HepG2 (cell line): ENCODE results near the gene KIF1B. TPM values are rescaled to one million over a fixed set of nuclear protein-coding genes. Genes with fewer than 3 reads are reported as not detected.

ENCODE experiments used
- ATAC-seq: fragments of 200-7000 bp; cut with Tn5 transposase; 3 replicates; pipeline ENCODE4 v1.9.1; 2020; ENCODE audit warnings: mild to moderate bottlenecking, moderate library complexity
- BruUV-seq: library from RNA; stranded (reverse); fragments of 400-500 nt; replicated peaks from 2 replicates; lab custom pipeline; 2021; lab: Mats Ljungman, UMichigan
- CTCF ChIA-PET: fragments of 300-600 bp; formaldehyde crosslinking; extraction: SDS; loops from one replicate; lab custom pipeline; 2021; ENCODE audit warnings: low total read pairs, inconsistent platforms, low intra/inter-chr PET ratio; lab: Yijun Ruan, JAX
- POLR2A ChIA-PET: fragments of 350-600 bp; sonication (Branson Sonifier 250); formaldehyde crosslinking; loops from one replicate; lab custom pipeline; 2020; ENCODE audit warnings: antibody characterized with exemption, inconsistent platforms; lab: Yijun Ruan, JAX
- DNase-seq: peaks from one replicate; pipeline ENCODE4 v3.0.0-alpha.2; 2015; ENCODE audit warnings: low spot score
- FAIRE-seq: peaks from 3 replicates; lab custom pipeline; 2011; peaks lifted over from hg19 to GRCh38; lab: Jason Lieb, UNC
- H2AFZ ChIP-seq: one replicate; pipeline ENCODE4 v1.6.1; 2011; ENCODE audit warnings: low read length, inconsistent platforms
- H3K27ac ChIP-seq: fragments of 300-600 bp; 3 replicates; pipeline ENCODE4 v1.8.0; 2011; ENCODE audit warnings: mixed run types, mild to moderate bottlenecking, mixed read lengths, low read length, inconsistent platforms; ENCODE audit not compliant: insufficient read depth; ENCODE audit errors: extremely low read length
- H3K27me3 ChIP-seq, 2 experiments: fragments of 200-600 bp in 1 of 2; 2 replicates in 1 of 2; 3 replicates in 1 of 2; pipeline versions ENCODE4 v1.6.0 to v1.8.0; 2011; ENCODE audit warnings: low read length in 2 of 2, mild to moderate bottlenecking in 2 of 2, moderate library complexity in 2 of 2, inconsistent platforms in 1 of 2; ENCODE audit not compliant: insufficient read depth in 2 of 2, control insufficient read depth in 1 of 2
- H3K36me3 ChIP-seq, 2 experiments: fragments of 200-600 bp in 1 of 2; replicated peaks in 1 of 2; 2 replicates in 1 of 2; 3 replicates in 1 of 2; pipeline versions ENCODE4 v1.5.1 to v1.8.0; 2011; ENCODE audit warnings: low read length in 2 of 2, inconsistent platforms in 1 of 2; ENCODE audit not compliant: insufficient read depth in 2 of 2, control insufficient read depth in 1 of 2
- H3K4me1 ChIP-seq: 2 replicates; pipeline ENCODE4 v1.5.1; 2012; ENCODE audit warnings: low read length, inconsistent platforms; ENCODE audit not compliant: insufficient read depth
- H3K4me2 ChIP-seq: 2 replicates; pipeline ENCODE4 v1.6.0; 2011; ENCODE audit warnings: low read depth, low read length, inconsistent platforms
- H3K4me3 ChIP-seq, 3 experiments: fragments of 200-600 bp in 1 of 3; sonication (generic), shearing (Covaris generic) in 1 of 3; replicated peaks in 1 of 3; 2 replicates each; pipeline ENCODE4 v1.5.1; 2011 to 2016; ENCODE audit warnings: low read length in 3 of 3, inconsistent platforms in 2 of 3, low read depth in 2 of 3, mild to moderate bottlenecking in 2 of 3, control low read depth in 1 of 3, mixed read lengths in 1 of 3; ENCODE audit not compliant: insufficient read depth in 1 of 3
- H3K79me2 ChIP-seq: one replicate; pipeline ENCODE4 v1.6.1; 2011; ENCODE audit warnings: low read length, inconsistent platforms; ENCODE audit not compliant: insufficient read depth
- H3K9ac ChIP-seq: 2 replicates; pipeline ENCODE4 v1.6.0; 2011; ENCODE audit warnings: mild to moderate bottlenecking, low read depth, low read length, inconsistent platforms; ENCODE audit not compliant: insufficient read depth
- H3K9me3 ChIP-seq: 2 replicates; pipeline ENCODE4 v1.5.1; 2012; ENCODE audit warnings: mild to moderate bottlenecking, low read length
- H4K20me1 ChIP-seq: 2 replicates; pipeline ENCODE4 v1.6.0; 2011; ENCODE audit warnings: inconsistent platforms, mild to moderate bottlenecking, low read length, moderate library complexity; ENCODE audit not compliant: insufficient read depth
- AHR ChIP-seq: IDR thresholded peaks from 2 replicates; pipeline ENCODE4 v1.6.1; 2018; ENCODE audit warnings: missing genetic modification reagents, missing compliant biosample characterization
- ARID4A ChIP-seq: sonication (generic); formaldehyde crosslinking; IDR thresholded peaks from 2 replicates; pipeline ENCODE4 v1.5.0; 2020; ENCODE audit warnings: mild to moderate bottlenecking, missing genetic modification reagents, borderline replicate concordance
- ARNT ChIP-seq: fragments of 450-650 bp; IDR thresholded peaks from 2 replicates; pipeline ENCODE4 v1.6.1; 2017
- CREB3 ChIP-seq: sonication (generic); formaldehyde crosslinking; IDR thresholded peaks from 2 replicates; pipeline ENCODE4 v1.5.0; 2020; ENCODE audit warnings: missing genetic modification reagents
- E2F5 ChIP-seq: sonication (generic); formaldehyde crosslinking; conservative IDR thresholded peaks from 2 replicates; pipeline ENCODE4 v1.4.0; 2020; ENCODE audit warnings: missing genetic modification reagents
- FOXP1 ChIP-seq, 2 experiments: fragments of 450-650 bp in 1 of 2; IDR thresholded peaks; 2 replicates each; pipeline ENCODE4 v1.6.1; 2017 to 2018; ENCODE audit warnings: antibody characterized with exemption in 1 of 2
- GRHL1 ChIP-seq: sonication (generic); formaldehyde crosslinking; conservative IDR thresholded peaks from 2 replicates; pipeline ENCODE4 v1.8.0; 2022; ENCODE audit warnings: missing genetic modification reagents
- PRPF4 ChIP-seq: fragments of 200-400 bp; formaldehyde crosslinking; IDR thresholded peaks from 2 replicates; pipeline ENCODE4 v1.6.1; 2016; ENCODE audit warnings: low read length, low read depth; ENCODE audit not compliant: poor library complexity, severe bottlenecking
- SIX4 ChIP-seq: sonication (generic); formaldehyde crosslinking; IDR thresholded peaks from 2 replicates; pipeline ENCODE4 v1.4.0; 2020; ENCODE audit warnings: missing genetic modification reagents
- STAT6 ChIP-seq: sonication (generic); formaldehyde crosslinking; IDR thresholded peaks from 2 replicates; pipeline ENCODE4 v1.4.0; 2020; ENCODE audit warnings: missing genetic modification reagents, mild to moderate bottlenecking, borderline replicate concordance
- ZFX ChIP-seq: sonication (generic); formaldehyde crosslinking; IDR thresholded peaks from 2 replicates; pipeline ENCODE4 v1.4.0; 2020; ENCODE audit warnings: mild to moderate bottlenecking, low read depth, missing genetic modification reagents, moderate library complexity
- ZNF552 ChIP-seq: sonication (generic); formaldehyde crosslinking; IDR thresholded peaks from 2 replicates; pipeline ENCODE4 v1.9.0; 2022; ENCODE audit warnings: missing genetic modification reagents, mild to moderate bottlenecking, borderline replicate concordance
- ZNF780A ChIP-seq: sonication (generic); formaldehyde crosslinking; IDR thresholded peaks from 2 replicates; pipeline ENCODE4 v1.8.0; 2022; ENCODE audit warnings: mild to moderate bottlenecking, missing genetic modification reagents, moderate library complexity
- WGBS: methylation state at CpG from one replicate; pipeline ENCODE4 v1.1.6; 2017; ENCODE audit warnings: low lambda C conversion rate; 5-methylcytosine and 5-hydroxymethylcytosine counted together
- in situ Hi-C: cut with HindIII; loops from 2 replicates; pipeline ENCODE4 v1.10.0; 2017; ENCODE audit warnings: low pct_unique_long_range_greater_than_20kb; ENCODE audit not compliant: extremely low pct_ligation_motif_present
- intact Hi-C: fragments of 100-400 bp; cut with micrococcal nuclease; formaldehyde crosslinking; loops from one replicate; pipeline ENCODE4 v1.10.0; 2022; ENCODE audit not compliant: unreplicated experiment
- polyA plus RNA-seq, 8 experiments: library from polyadenylated mRNA; depleted of rRNA in 3 of 8; stranded (reverse) in 7 of 8; unstranded in 1 of 8; fragments of >200 nt; fragmentation: Illumina TruSeq in 4 of 8; extraction: Trizol in 4 of 8; gene quantifications; 2 replicates each; pipeline versions ENCODE4 v1.2.1 to v1.2.3, GENCODE V29; 2011 to 2016; ENCODE audit warnings: low read depth in 4 of 8, missing spikeins in 1 of 8, mixed read lengths in 1 of 8; ENCODE audit not compliant: insufficient read depth in 1 of 8
- total RNA-seq, 5 experiments: library from RNA; depleted of rRNA; stranded (reverse); fragments of >200 nt; fragmentation: Illumina TruSeq; extraction: Trizol; gene quantifications; 2 replicates each; pipeline ENCODE4 v1.2.3, GENCODE V29; 2016; ENCODE audit warnings: low read depth in 1 of 5

KIF1B gene
- total and polyA plus RNA-seq, 2 of the 13 experiments (the other 11 are each of a cell fraction or from before 2014, with no cell fraction given), result 26.7 to 32.5 TPM

- TF ChIP-seq STAT6 (no peak), PRPF4 (no peak)
These were observed 114.3 kb downstream of the KIF1B start (continued) for GRCh38 chr1:10324627-10325026.

- in situ Hi-C loops, result no loop called here
- no peak overlapping the region for H2AFZ ChIP-seq
- intact Hi-C loops, result no loop called here
- ChIA-PET CTCF (no interaction called here), POLR2A (no interaction called here)
- H3K79me2 ChIP-seq, result no peaks in the 10 kb centered on the region
- H3K4me3 ChIP-seq, result no peak overlapping the region
- H3K4me1 ChIP-seq, result no peaks in the 10 kb centered on the region
- DNase-seq (no peak), FAIRE-seq (no peak), ATAC-seq (no peak)
- H3K36me3 ChIP-seq, result peaks cover 11 to 53% of the 10 kb centered on the region in 2 experiments
- no peaks in the 10 kb centered on the region for H4K20me1 ChIP-seq
- 80% methylated on average over 3 of the region's 3 CpGs for WGBS
- H3K4me2 ChIP-seq, result no peak overlapping the region
- no TSS peak for BruUV-seq
- no peaks in the 10 kb centered on the region for H3K27me3 ChIP-seq
- H3K27ac ChIP-seq, result no peak overlapping the region
- H3K9me3 ChIP-seq, result no peaks in the 10 kb centered on the region
- no peak overlapping the region for H3K9ac ChIP-seq
- TF ChIP-seq SIX4 (CRISPR knock-in tag) (no peak), AHR (CRISPR knock-in tag) (no peak), ARID4A (no peak), ARNT (no peak), GRHL1 (CRISPR knock-in tag) (no peak), ZFX (no peak), FOXP1 (IDR thresholded peaks at IDR 0.05) (no peak), FOXP1 (CRISPR knock-in tag; IDR thresholded peaks at IDR 0.05) (no peak), ZNF552 (CRISPR knock-in tag) (no peak), E2F5 (CRISPR knock-in tag) (no peak), ZNF780A (CRISPR knock-in tag) (no peak), CREB3 (CRISPR knock-in tag) (no peak)
These were observed 115.2 kb downstream of the KIF1B start for GRCh38 chr1:10325521-10325920.
